Progenitor cell of endocrine pancreas (in vitro differentiated cells): Measurements from ENCODE around the gene CLASP1. TPM values are rescaled to one million over a fixed set of nuclear protein-coding genes. Genes with fewer than 3 reads are reported as not detected.
"Not testable (repeated sequence)": the region's sequence is repeated elsewhere in the genome, so short reads cannot be mapped to it uniquely, and the experiment has no call there.

ENCODE experiments used
- DNase-seq: peaks from one replicate; pipeline ENCODE4 v3.0.0; 2021; ENCODE audit warnings: low spot score; ENCODE audit not compliant: unreplicated experiment
- H3K27ac Mint-ChIP-seq: 2 replicates; pipeline ENCODE4 v1.8.0; 2021; ENCODE audit warnings: mild to moderate bottlenecking, moderate library complexity, mixed read lengths
- H3K27me3 Mint-ChIP-seq: 2 replicates; pipeline ENCODE4 v1.8.0; 2021; ENCODE audit warnings: mixed read lengths
- H3K36me3 Mint-ChIP-seq: 2 replicates; pipeline ENCODE4 v1.8.0; 2022; ENCODE audit warnings: mixed read lengths; ENCODE audit not compliant: insufficient read depth
- H3K4me1 Mint-ChIP-seq: 2 replicates; pipeline ENCODE4 v1.8.0; 2021; ENCODE audit warnings: low read depth, mixed read lengths
- H3K4me3 Mint-ChIP-seq: 2 replicates; pipeline ENCODE4 v1.8.0; 2021; ENCODE audit warnings: low read depth, mild to moderate bottlenecking, moderate library complexity, mixed read lengths
- H3K9me3 Mint-ChIP-seq: 2 replicates; pipeline ENCODE4 v1.8.0; 2021; ENCODE audit warnings: low read depth, mixed read lengths
- CTCF ChIP-seq: fragments of 200-600 bp; sonication (generic); IDR thresholded peaks from one replicate; pipeline ENCODE4 v1.5.0; 2021; ENCODE audit warnings: antibody characterized with exemption, mild to moderate bottlenecking; ENCODE audit not compliant: unreplicated experiment
- total RNA-seq: library from RNA; stranded (reverse); gene quantifications from 2 replicates; pipeline ENCODE4 v1.2.1, GENCODE V29; 2021

CLASP1 gene
- total RNA-seq, 1 donor from 2014 or later: 102 TPM

- no peaks in the 10 kb centered on the region for H3K4me1 Mint-ChIP-seq
- no peak for TF ChIP-seq CTCF
- H3K36me3 Mint-ChIP-seq: no peaks in the 10 kb centered on the region
- peaks cover 12% of the 10 kb centered on the region for H3K27me3 Mint-ChIP-seq
- H3K9me3 Mint-ChIP-seq: no peaks in the 10 kb centered on the region
- no peak overlapping the region for H3K27ac Mint-ChIP-seq
- H3K4me3 Mint-ChIP-seq: no peak overlapping the region
- DNase-seq: no peak
Observed at GRCh38 chr2:121309323-121309722, 339.9 kb downstream of the CLASP1 start.

GRCh38 chr2:121307048-121307447, 342.2 kb downstream of the CLASP1 start:
- Mint-ChIP-seq H3K36me3 (no peaks in the 10 kb centered on the region), H3K4me1 (no peaks in the 10 kb centered on the region), H3K4me3 (no peak overlapping the region), H3K27me3 (peaks cover 14% of the 10 kb centered on the region), H3K9me3 (no peaks in the 10 kb centered on the region), H3K27ac (no peak overlapping the region)
- TF ChIP-seq CTCF: no peak
- DNase-seq: no peak

- Mint-ChIP-seq H3K27ac (no peak overlapping the region), H3K4me1 (no peaks in the 10 kb centered on the region), H3K36me3 (no peaks in the 10 kb centered on the region), H3K27me3 (peaks cover 14% of the 10 kb centered on the region), H3K4me3 (no peak overlapping the region), H3K9me3 (no peaks in the 10 kb centered on the region)
- TF ChIP-seq CTCF: no peak
- DNase-seq: no peak
Observed at GRCh38 chr2:121304941-121305340, 344.3 kb downstream of the CLASP1 start.

GRCh38 chr2:121303531-121304263, 345.6 kb downstream of the CLASP1 start:
- H3K4me1 Mint-ChIP-seq: no peaks in the 10 kb centered on the region
- TF ChIP-seq CTCF: no peak
- DNase-seq: no peak
- no peak overlapping the region for H3K4me3 Mint-ChIP-seq
- H3K27ac Mint-ChIP-seq: no peak overlapping the region
- H3K9me3 Mint-ChIP-seq: no peaks in the 10 kb centered on the region
- no peaks in the 10 kb centered on the region for H3K36me3 Mint-ChIP-seq
- H3K27me3 Mint-ChIP-seq: peaks cover 14% of the 10 kb centered on the region

- H3K36me3 Mint-ChIP-seq: not testable (repeated sequence)
- peaks cover 16% of the 10 kb centered on the region for H3K27me3 Mint-ChIP-seq
Observed at GRCh38 chr2:121301190-121301589, 348.1 kb downstream of the CLASP1 start.

GRCh38 chr2:121298476-121298875, 350.8 kb downstream of the CLASP1 start:
- Mint-ChIP-seq H3K9me3 (no peaks in the 10 kb centered on the region), H3K36me3 (no peaks in the 10 kb centered on the region), H3K27ac (no peak overlapping the region), H3K27me3 (peaks cover 24% of the 10 kb centered on the region), H3K4me1 (no peaks in the 10 kb centered on the region), H3K4me3 (no peak overlapping the region)
- TF ChIP-seq CTCF: no peak
- no peak for DNase-seq

More at GRCh38 chr2:121301190-121301589, 348.1 kb downstream of the CLASP1 start:
- not testable (repeated sequence) for H3K4me3 Mint-ChIP-seq, H3K9me3 Mint-ChIP-seq, DNase-seq, H3K27ac Mint-ChIP-seq, H3K4me1 Mint-ChIP-seq

GRCh38 chr2:121297866-121298265, 351.4 kb downstream of the CLASP1 start:
- H3K4me1 Mint-ChIP-seq, H3K36me3 Mint-ChIP-seq, H3K4me3 Mint-ChIP-seq, H3K9me3 Mint-ChIP-seq, H3K27ac Mint-ChIP-seq, DNase-seq: not testable (repeated sequence)
- H3K27me3 Mint-ChIP-seq: peaks cover 26% of the 10 kb centered on the region
